IPS-20b (cell line): ENCODE measurements around the gene BOLA2.
"Not testable (repeated sequence)": the region's sequence is repeated elsewhere in the genome, so short reads cannot be mapped to it uniquely, and the experiment has no call there.

Experiments
- H3K27ac ChIP-seq: one replicate; pipeline ENCODE4 v1.5.1; 2013; ENCODE audit warnings: low read length
- H3K27me3 ChIP-seq: 2 replicates; pipeline ENCODE4 v1.6.1; 2013; ENCODE audit warnings: mild to moderate bottlenecking, low read length, inconsistent platforms; ENCODE audit not compliant: insufficient read depth
- H3K36me3 ChIP-seq: 2 replicates; pipeline ENCODE4 v1.6.1; 2013; ENCODE audit warnings: low read depth, mild to moderate bottlenecking, inconsistent platforms, low read length, moderate library complexity; ENCODE audit not compliant: insufficient read depth
- H3K4me1 ChIP-seq: 2 replicates; pipeline ENCODE4 v1.6.1; 2013; ENCODE audit warnings: mild to moderate bottlenecking, control low read depth, inconsistent platforms, low read length, moderate library complexity; ENCODE audit not compliant: insufficient read depth
- H3K4me3 ChIP-seq: 2 replicates; pipeline ENCODE4 v1.5.1; 2013; ENCODE audit warnings: mild to moderate bottlenecking, low read length, inconsistent platforms
- H3K9ac ChIP-seq: 2 replicates; pipeline ENCODE4 v1.6.1; 2013; ENCODE audit warnings: low read depth, mild to moderate bottlenecking, inconsistent platforms, low read length, moderate library complexity
- H3K9me3 ChIP-seq: 2 replicates; pipeline ENCODE4 v1.6.1; 2013; ENCODE audit warnings: mild to moderate bottlenecking, low read depth, low read length, inconsistent platforms; ENCODE audit not compliant: insufficient read depth

Gene BOLA2

DNA sequence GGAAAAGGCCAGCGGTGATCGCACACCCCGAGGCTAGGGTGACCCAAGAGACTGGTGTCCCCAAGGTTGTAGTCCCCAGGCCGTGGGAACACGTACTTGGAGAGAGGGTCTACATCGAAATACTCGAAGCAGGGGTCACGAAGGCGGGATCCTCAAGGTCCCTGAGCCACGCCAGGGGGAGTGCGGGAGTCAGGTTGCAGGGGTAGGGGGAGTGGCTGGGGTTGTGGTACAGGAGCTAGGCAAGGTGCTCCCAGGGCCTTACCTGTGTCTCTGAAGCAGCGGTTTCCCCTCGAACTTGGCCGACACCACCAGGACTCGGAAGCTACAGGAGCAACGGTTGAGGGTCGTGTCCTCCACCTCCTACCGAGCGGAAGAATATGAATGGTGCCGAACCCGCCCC lies 397 bp downstream of the BOLA2 start:
- H3K27ac ChIP-seq, H3K4me1 ChIP-seq, H3K9me3 ChIP-seq, H3K27me3 ChIP-seq, H3K4me3 ChIP-seq, H3K36me3 ChIP-seq, H3K9ac ChIP-seq: not testable (repeated sequence)

DNA sequence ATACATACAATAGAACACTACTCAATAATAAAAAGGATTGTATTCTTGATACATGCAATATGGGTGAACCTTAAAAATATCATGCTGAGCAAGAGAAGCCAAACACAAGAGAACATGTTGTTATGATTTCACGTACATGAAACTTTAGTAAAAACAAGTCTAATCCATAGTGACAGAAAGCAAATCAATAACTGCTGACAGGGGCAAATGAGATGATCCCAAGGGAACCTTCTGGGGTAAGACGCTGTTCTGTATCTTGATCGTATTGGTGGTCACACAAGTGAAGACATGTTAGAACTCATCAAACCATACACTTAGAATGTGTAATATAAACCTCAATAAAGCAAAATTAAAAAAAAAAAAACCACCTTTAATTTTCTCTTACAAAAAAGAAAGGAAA lies 28.8 kb downstream of the BOLA2 start:
- H3K27me3 ChIP-seq, result not testable (repeated sequence)

DNA sequence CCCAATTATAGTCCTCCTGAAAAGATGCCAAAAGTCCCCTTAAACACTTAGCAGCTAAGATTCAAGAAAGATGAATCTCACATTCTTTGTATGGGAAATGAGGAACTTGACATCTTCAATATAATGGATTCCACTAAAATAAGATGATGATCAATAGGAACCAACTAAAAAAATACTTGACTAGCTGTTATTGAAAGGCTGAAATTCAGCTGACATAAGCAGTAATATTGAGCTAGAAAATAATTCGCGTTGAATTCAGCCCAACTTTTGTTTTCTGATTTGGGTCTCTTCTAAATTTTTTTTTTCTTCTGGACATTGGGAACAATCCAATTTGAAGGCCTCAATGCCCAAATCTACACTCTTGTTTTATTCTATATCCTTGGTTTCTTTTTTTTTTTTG lies 30.6 kb downstream of the BOLA2 start:
- not testable (repeated sequence) for H3K27me3 ChIP-seq, H3K4me1 ChIP-seq, H3K27ac ChIP-seq, H3K36me3 ChIP-seq, H3K4me3 ChIP-seq, H3K9ac ChIP-seq, H3K9me3 ChIP-seq

More for the DNA sequence above, 28.8 kb downstream of the BOLA2 start:
- H3K9ac ChIP-seq, H3K27ac ChIP-seq, H3K36me3 ChIP-seq, H3K4me3 ChIP-seq, H3K9me3 ChIP-seq, H3K4me1 ChIP-seq: not testable (repeated sequence)

DNA sequence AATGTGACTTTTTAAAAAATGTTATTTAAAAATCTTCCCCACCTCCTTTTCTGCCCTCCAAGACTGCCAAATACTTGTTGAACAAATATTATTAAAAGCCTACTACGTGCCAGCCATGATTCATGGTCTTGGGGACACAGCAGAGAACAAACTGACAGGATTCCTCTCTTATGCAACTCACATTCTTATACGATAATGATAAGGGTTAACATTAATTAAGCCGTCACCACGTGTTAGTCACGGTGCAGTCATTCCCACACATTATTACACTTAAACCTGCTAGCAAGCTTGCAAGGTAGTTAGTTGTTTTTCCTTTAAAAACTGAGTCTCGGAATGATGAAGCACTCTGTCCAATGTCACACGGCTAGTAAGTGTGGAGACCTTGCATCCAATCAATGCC lies 48.9 kb downstream of the BOLA2 start:
- not testable (repeated sequence) for H3K9me3 ChIP-seq, H3K27me3 ChIP-seq, H3K4me1 ChIP-seq, H3K27ac ChIP-seq, H3K4me3 ChIP-seq, H3K36me3 ChIP-seq, H3K9ac ChIP-seq
